IMR-90 (cell line): ENCODE data around the gene C20orf173. TPM values are rescaled to one million over a fixed set of nuclear protein-coding genes. Genes with fewer than 3 reads are reported as not detected.

ENCODE experiments used
- ATAC-seq: fragments of 200-7000 bp; cut with Tn5 transposase; 2 replicates; pipeline ENCODE4 v1.9.1; 2020; ENCODE audit warnings: low read depth, mild to moderate bottlenecking, moderate library complexity
- BruUV-seq: library from RNA; stranded (reverse); fragments of 400-500 nt; replicated peaks from 2 replicates; lab custom pipeline; 2021; lab: Mats Ljungman, UMichigan
- CTCF ChIA-PET: fragments of 300-600 bp; formaldehyde crosslinking; extraction: SDS; loops from one replicate; lab custom pipeline; 2021; ENCODE audit warnings: antibody characterized with exemption; lab: Yijun Ruan, JAX
- POLR2A ChIA-PET: fragments of 300-600 bp; sonication (Branson Sonifier 250); formaldehyde crosslinking; loops from one replicate; lab custom pipeline; 2022; ENCODE audit warnings: antibody characterized with exemption; ENCODE audit not compliant: unreplicated experiment; lab: Charles Lee
- DNase-seq: peaks from one replicate; pipeline ENCODE4 v3.0.0; 2013
- H2AFZ ChIP-seq: replicated peaks from 2 replicates; pipeline ENCODE3; 2013; ENCODE audit warnings: low read length, mild to moderate bottlenecking; ENCODE audit not compliant: poor library complexity
- H2AK5ac ChIP-seq: 2 replicates; pipeline ENCODE4 v1.6.1; 2013; ENCODE audit warnings: low read depth, low read length, inconsistent platforms
- H2AK9ac ChIP-seq: replicated peaks from 2 replicates; pipeline ENCODE3; 2013; ENCODE audit warnings: mild to moderate bottlenecking, low read depth, low read length, moderate library complexity; ENCODE audit not compliant: poor library complexity
- H2BK120ac ChIP-seq: 2 replicates; pipeline ENCODE4 v1.6.1; 2013; ENCODE audit warnings: low read depth, low read length, inconsistent platforms
- H2BK15ac ChIP-seq: 3 replicates; pipeline ENCODE4 v1.6.1; 2013; ENCODE audit warnings: low read depth, low read length, inconsistent platforms
- H2BK20ac ChIP-seq: 2 replicates; pipeline ENCODE4 v1.6.1; 2013; ENCODE audit warnings: low read depth, mild to moderate bottlenecking, inconsistent platforms, low read length, moderate library complexity
- H2BK5ac ChIP-seq: 2 replicates; pipeline ENCODE4 v1.6.1; 2013; ENCODE audit warnings: mild to moderate bottlenecking, low read depth, low read length, inconsistent platforms; ENCODE audit not compliant: poor library complexity, severe bottlenecking
- H3K14ac ChIP-seq: replicated peaks from 2 replicates; pipeline ENCODE4 v1.6.1; 2013; ENCODE audit warnings: low read depth, low read length, inconsistent platforms
- H3K18ac ChIP-seq: 2 replicates; pipeline ENCODE4 v1.6.1; 2013; ENCODE audit warnings: low read depth, low read length, control low read depth
- H3K23ac ChIP-seq: 2 replicates; pipeline ENCODE4 v1.6.1; 2013; ENCODE audit warnings: low read depth, low read length, inconsistent platforms
- H3K27ac ChIP-seq: 2 replicates; pipeline ENCODE4 v1.5.1; 2013; ENCODE audit warnings: mild to moderate bottlenecking, control low read depth, low read length; ENCODE audit not compliant: insufficient read depth
- H3K27me3 ChIP-seq: 2 replicates; pipeline ENCODE4 v1.6.1; 2013; ENCODE audit warnings: low read length; ENCODE audit not compliant: control insufficient read depth, insufficient read depth
- H3K36me3 ChIP-seq: 2 replicates; pipeline ENCODE4 v1.6.1; 2013; ENCODE audit warnings: low read length, mixed read lengths; ENCODE audit not compliant: control insufficient read depth, insufficient read depth
- H3K4ac ChIP-seq: 2 replicates; pipeline ENCODE4 v1.6.1; 2013; ENCODE audit warnings: low read depth, low read length, inconsistent platforms
- H3K4me1 ChIP-seq: 2 replicates; pipeline ENCODE4 v1.6.1; 2013; ENCODE audit warnings: low read length, mixed read lengths; ENCODE audit not compliant: control insufficient read depth, insufficient read depth
- H3K4me2 ChIP-seq: 2 replicates; pipeline ENCODE4 v1.6.1; 2013; ENCODE audit warnings: low read depth, mild to moderate bottlenecking, control low read depth, low read length, moderate library complexity
- H3K4me3 ChIP-seq: 2 replicates; pipeline ENCODE4 v1.5.1; 2013; ENCODE audit warnings: low read depth, mild to moderate bottlenecking, control low read depth, low read length, moderate library complexity; ENCODE audit not compliant: insufficient read depth
- H3K56ac ChIP-seq: 2 replicates; pipeline ENCODE4 v1.6.1; 2013; ENCODE audit warnings: low read length, inconsistent platforms; ENCODE audit not compliant: insufficient read depth; ENCODE audit errors: extremely low read depth
- H3K79me1 ChIP-seq, 2 experiments: 2 replicates each; pipeline ENCODE4 v1.6.1; 2013; ENCODE audit warnings: low read length in 2 of 2, inconsistent platforms in 1 of 2, low read depth in 1 of 2
- H3K9ac ChIP-seq: 2 replicates; pipeline ENCODE4 v1.6.1; 2013; ENCODE audit warnings: low read depth, low read length, control low read depth
- H3K9me1 ChIP-seq: 2 replicates; pipeline ENCODE4 v1.6.1; 2013; ENCODE audit warnings: low read length, inconsistent platforms; ENCODE audit not compliant: insufficient read depth
- H3K9me3 ChIP-seq: 2 replicates; pipeline ENCODE4 v1.6.1; 2013; ENCODE audit warnings: low read length; ENCODE audit not compliant: control insufficient read depth, insufficient read depth
- H4K20me1 ChIP-seq: 2 replicates; pipeline ENCODE4 v1.6.1; 2013; ENCODE audit warnings: low read length, inconsistent platforms; ENCODE audit not compliant: insufficient read depth
- H4K5ac ChIP-seq: 2 replicates; pipeline ENCODE4 v1.6.1; 2013; ENCODE audit warnings: mild to moderate bottlenecking, low read depth, low read length, control low read depth
- H4K8ac ChIP-seq, 2 experiments: 2 replicates each; pipeline ENCODE4 v1.6.1; 2013; ENCODE audit warnings: low read depth in 2 of 2, low read length in 2 of 2, control low read depth in 1 of 2, inconsistent platforms in 1 of 2
- H4K91ac ChIP-seq: 2 replicates; pipeline ENCODE4 v1.6.1; 2013; ENCODE audit warnings: low read depth, low read length, inconsistent platforms; ENCODE audit not compliant: insufficient read depth
- BHLHE40 ChIP-seq: fragments of 150-350 bp; IDR thresholded peaks from 2 replicates; pipeline ENCODE4 v1.6.1; 2016; ENCODE audit warnings: mild to moderate bottlenecking, low read depth, low read length
- CEBPB ChIP-seq: IDR thresholded peaks from 2 replicates; pipeline ENCODE4 v1.6.1; 2012; ENCODE audit warnings: low read depth, low read length, improper control_type of control experiment
- CHD1 ChIP-seq: IDR thresholded peaks from 2 replicates; pipeline ENCODE4 v1.6.1; 2012; ENCODE audit warnings: low read depth, low read length, improper control_type of control experiment
- ELK1 ChIP-seq: fragments of 150-350 bp; IDR thresholded peaks from 2 replicates; pipeline ENCODE4 v1.6.1; 2016; ENCODE audit warnings: low read depth, mild to moderate bottlenecking, low read length, moderate library complexity, borderline replicate concordance
- FOS ChIP-seq: fragments of 150-350 bp; IDR thresholded peaks from 2 replicates; pipeline ENCODE4 v1.6.1; 2016; ENCODE audit warnings: low read depth, low read length
- MAFK ChIP-seq: IDR thresholded peaks from 2 replicates; pipeline ENCODE4 v1.6.1; 2012; ENCODE audit warnings: low read depth, low read length, improper control_type of control experiment
- MAZ ChIP-seq: IDR thresholded peaks from 2 replicates; pipeline ENCODE4 v1.6.1; 2012; ENCODE audit warnings: low read depth, mild to moderate bottlenecking, low read length, improper control_type of control experiment, moderate library complexity, borderline replicate concordance
- NFE2L2 ChIP-seq: fragments of 150-350 bp; IDR thresholded peaks from 2 replicates; pipeline ENCODE4 v1.6.1; 2016; ENCODE audit warnings: low read depth, mild to moderate bottlenecking, low read length
- POLR2A ChIP-seq: IDR thresholded peaks from 2 replicates; pipeline ENCODE4 v1.6.1; 2012; ENCODE audit warnings: mild to moderate bottlenecking, low read depth, low read length
- RAD21 ChIP-seq: IDR thresholded peaks from 2 replicates; pipeline ENCODE4 v1.6.1; 2012; ENCODE audit warnings: low read length, improper control_type of control experiment
- RCOR1 ChIP-seq: IDR thresholded peaks from 2 replicates; pipeline ENCODE4 v1.6.1; 2012; ENCODE audit warnings: mild to moderate bottlenecking, low read length, improper control_type of control experiment; ENCODE audit not compliant: insufficient replicate concordance
- RFX5 ChIP-seq: IDR thresholded peaks from 2 replicates; pipeline ENCODE4 v1.8.0; 2012; ENCODE audit warnings: low read depth, mild to moderate bottlenecking, low read length, moderate library complexity
- SMC3 ChIP-seq: fragments of 150-350 bp; IDR thresholded peaks from 2 replicates; pipeline ENCODE4 v1.6.1; 2016; ENCODE audit warnings: low read depth, mild to moderate bottlenecking, antibody characterized with exemption, low read length, moderate library complexity
- USF2 ChIP-seq: fragments of 150-350 bp; IDR thresholded peaks from 2 replicates; pipeline ENCODE4 v1.6.1; 2017; ENCODE audit warnings: mild to moderate bottlenecking, antibody characterized with exemption, low read length, low read depth
- WGBS, 2 experiments: methylation state at CpG; one replicate each; pipeline versions ENCODE4 v1.1.5 to v1.1.7; 2013; ENCODE audit warnings: missing lambda C conversion rate in 2 of 2; ENCODE audit not compliant: insufficient read length in 1 of 2; ENCODE audit errors: extremely low coverage in 2 of 2; 5-methylcytosine and 5-hydroxymethylcytosine counted together
- dilution Hi-C: fragments of 300-500 bp; cut with HindIII; formaldehyde crosslinking; loops from one replicate; pipeline ENCODE4 v1.14.3; 2018; ENCODE audit warnings: low sequenced_read_pairs; ENCODE audit not compliant: unreplicated experiment
- in situ Hi-C: fragments of 300-500 bp; cut with MboI; formaldehyde crosslinking; loops from 3 replicates; pipeline ENCODE4 v1.14.3; 2019; ENCODE audit warnings: low sequenced_read_pairs, inconsistent platforms, mixed read lengths
- intact Hi-C: fragments of 100-400 bp; cut with micrococcal nuclease; formaldehyde crosslinking; loops from 2 replicates; pipeline ENCODE4 v1.10.0; 2022
- polyA plus RNA-seq, 3 experiments: library from polyadenylated mRNA; depleted of rRNA; stranded (reverse); fragments of >200 nt; gene quantifications; 2 replicates each; pipeline ENCODE4 v1.2.3, GENCODE V29; 2012; ENCODE audit warnings: low replicate concordance in 1 of 3
- total RNA-seq: library from RNA; depleted of rRNA; stranded (reverse); fragments of >200 nt; gene quantifications from 2 replicates; pipeline ENCODE4 v1.2.3, GENCODE V29; 2012
- TF ChIP-seq, protein P1 (sequence below): conservative IDR thresholded peaks from 2 replicates; pipeline ENCODE4 v1.5.1; 2012; ENCODE audit warnings: mild to moderate bottlenecking, low read depth, low read length, improper control_type of control experiment

Gene C20orf173
- total and polyA plus RNA-seq, 2 of the 4 experiments (the other 2 are of a cell fraction) = not detected

DNA sequence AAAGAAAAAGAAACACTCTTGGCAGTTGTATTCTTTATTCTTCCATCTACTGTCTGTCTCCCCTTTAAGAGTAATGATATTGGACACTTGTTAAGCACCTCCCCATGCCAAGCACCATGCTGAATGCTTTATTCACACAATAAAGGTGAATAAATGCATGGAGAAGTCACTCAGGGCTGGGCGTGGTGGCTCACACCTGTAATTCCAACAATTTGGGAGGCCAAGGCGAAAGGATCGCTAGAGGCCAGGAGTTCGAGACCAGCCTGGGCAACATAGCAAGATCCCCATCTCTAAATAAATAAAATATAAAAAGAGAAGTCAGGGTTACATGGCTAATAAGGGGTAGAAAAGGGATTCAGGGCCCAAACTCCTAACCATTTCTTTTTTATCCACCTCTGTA, 42.0 kb downstream of the C20orf173 start:
- no peak overlapping the region for H2BK15ac ChIP-seq
- ChIA-PET CTCF (no interaction called here), POLR2A (no interaction called here)
- H4K20me1 ChIP-seq = no peaks in the 10 kb centered on the region
- no peak overlapping the region for H2BK20ac ChIP-seq
- H2BK5ac ChIP-seq = no peak overlapping the region
- no peak overlapping the region for H3K4me2 ChIP-seq
- H3K4me3 ChIP-seq = no peak overlapping the region
- no TSS peak for BruUV-seq
- dilution Hi-C loops (no loop called here), intact Hi-C loops (no loop called here), in situ Hi-C loops (no loop called here)
- no peak overlapping the region for H2AK5ac ChIP-seq
- H3K36me3 ChIP-seq = peaks cover 37% of the 10 kb centered on the region
- H3K9me1 ChIP-seq = no peaks in the 10 kb centered on the region
- H3K4me1 ChIP-seq = no peaks in the 10 kb centered on the region
- no peak overlapping the region for H3K23ac ChIP-seq
- H2AK9ac ChIP-seq = no peak overlapping the region
- no peak overlapping the region for H3K18ac ChIP-seq
- H3K9me3 ChIP-seq = peaks cover 3% of the 10 kb centered on the region
- no peak overlapping the region for H2AFZ ChIP-seq
- H2BK120ac ChIP-seq = no peak overlapping the region
- no peak overlapping the region for H4K8ac ChIP-seq
- DNase-seq (no peak), ATAC-seq (no peak)
- no peak overlapping the region for H3K4ac ChIP-seq
- H4K5ac ChIP-seq = no peak overlapping the region
- H3K14ac ChIP-seq = no peak overlapping the region
- no peak overlapping the region for H3K9ac ChIP-seq
- no peak overlapping the region for H3K56ac ChIP-seq
- no peaks in the 10 kb centered on the region for H3K27me3 ChIP-seq
- H3K27ac ChIP-seq = no peak overlapping the region
- TF ChIP-seq RAD21 (no peak), NFE2L2 (no peak), RCOR1 (no peak), FOS (no peak), CHD1 (no peak), SMC3 (no peak), ELK1 (no peak), USF2 (no peak), RFX5 (no peak), POLR2A (no peak), CEBPB (no peak), MAFK (no peak), MAZ (no peak), BHLHE40 (no peak)
- TF ChIP-seq, protein P1, sequence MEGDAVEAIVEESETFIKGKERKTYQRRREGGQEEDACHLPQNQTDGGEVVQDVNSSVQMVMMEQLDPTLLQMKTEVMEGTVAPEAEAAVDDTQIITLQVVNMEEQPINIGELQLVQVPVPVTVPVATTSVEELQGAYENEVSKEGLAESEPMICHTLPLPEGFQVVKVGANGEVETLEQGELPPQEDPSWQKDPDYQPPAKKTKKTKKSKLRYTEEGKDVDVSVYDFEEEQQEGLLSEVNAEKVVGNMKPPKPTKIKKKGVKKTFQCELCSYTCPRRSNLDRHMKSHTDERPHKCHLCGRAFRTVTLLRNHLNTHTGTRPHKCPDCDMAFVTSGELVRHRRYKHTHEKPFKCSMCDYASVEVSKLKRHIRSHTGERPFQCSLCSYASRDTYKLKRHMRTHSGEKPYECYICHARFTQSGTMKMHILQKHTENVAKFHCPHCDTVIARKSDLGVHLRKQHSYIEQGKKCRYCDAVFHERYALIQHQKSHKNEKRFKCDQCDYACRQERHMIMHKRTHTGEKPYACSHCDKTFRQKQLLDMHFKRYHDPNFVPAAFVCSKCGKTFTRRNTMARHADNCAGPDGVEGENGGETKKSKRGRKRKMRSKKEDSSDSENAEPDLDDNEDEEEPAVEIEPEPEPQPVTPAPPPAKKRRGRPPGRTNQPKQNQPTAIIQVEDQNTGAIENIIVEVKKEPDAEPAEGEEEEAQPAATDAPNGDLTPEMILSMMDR = no peak
- H3K79me1 ChIP-seq = peaks cover 0 to 3% of the 10 kb centered on the region in 2 experiments; a peak in 2 of 4 replicates
- WGBS, 2 experiments = no CpG with 5 or more reads among the region's 4 CpGs
- no peak overlapping the region for H4K91ac ChIP-seq
